SK-N-SH (cell line): ENCODE measurements around the gene CCDC171. TPM values are rescaled to one million over a fixed set of nuclear protein-coding genes. Genes with fewer than 3 reads are reported as not detected.

Experiments
- CTCF ChIA-PET: fragments of 300-600, 350-600 bp; formaldehyde crosslinking; extraction: SDS; loops from one replicate; lab custom pipeline; 2021; lab: Yijun Ruan, JAX
- POLR2A ChIA-PET: fragments of 350-600 bp; sonication (Branson Sonifier 250); formaldehyde crosslinking; extraction: SDS; loops from one replicate; lab custom pipeline; 2020; ENCODE audit warnings: antibody characterized with exemption, inconsistent platforms; lab: Yijun Ruan, JAX
- DNase-seq: peaks from one replicate; pipeline ENCODE4 v3.0.0; 2012
- H2AFZ ChIP-seq: fragments of 200-600 bp; sonication (generic); 2 replicates; pipeline ENCODE4 v1.8.1; 2016; ENCODE audit warnings: antibody characterized with exemption, mild to moderate bottlenecking, low read depth
- H3F3A ChIP-seq: fragments of 200-600 bp; sonication (generic); replicated peaks from 2 replicates; pipeline ENCODE3; 2016; ENCODE audit warnings: antibody characterized with exemption, mild to moderate bottlenecking; ENCODE audit not compliant: insufficient read depth
- H3K27ac ChIP-seq, 2 experiments: fragments of 200-500 bp in 1 of 2; fragments of 200-600 bp in 1 of 2; sonication (Bioruptor generic) in 1 of 2; sonication (generic), shearing (Covaris generic) in 1 of 2; 2 replicates each; pipeline versions ENCODE4 v1.5.1 to v1.6.1; 2014 to 2016; ENCODE audit warnings: low read depth in 2 of 2, inconsistent platforms in 1 of 2, low read length in 1 of 2, mild to moderate bottlenecking in 1 of 2, mixed read lengths in 1 of 2
- H3K27me3 ChIP-seq: fragments of 200-600 bp; sonication (generic), shearing (Covaris generic); 2 replicates; pipeline ENCODE4 v1.6.1; 2016; ENCODE audit warnings: mixed run types; ENCODE audit not compliant: insufficient read depth
- H3K36me3 ChIP-seq, 2 experiments: fragments of 200-500 bp in 1 of 2; fragments of 200-600 bp in 1 of 2; sonication (Bioruptor generic) in 1 of 2; sonication (generic) in 1 of 2; replicated peaks in 1 of 2; 2 replicates each; pipeline versions ENCODE3 to v1.5.1; 2014 to 2016; ENCODE audit warnings: low read length in 1 of 2, mild to moderate bottlenecking in 1 of 2; ENCODE audit not compliant: insufficient read depth in 2 of 2, control insufficient read depth in 1 of 2
- H3K4me1 ChIP-seq, 2 experiments: fragments of 200-500 bp in 1 of 2; fragments of 200-600 bp in 1 of 2; sonication (Bioruptor generic) in 1 of 2; sonication (generic), shearing (Covaris generic) in 1 of 2; 2 replicates each; pipeline versions ENCODE4 v1.5.1 to v1.6.1; 2014 to 2016; ENCODE audit warnings: low read depth in 1 of 2, low read length in 1 of 2, mixed run types in 1 of 2; ENCODE audit not compliant: insufficient read depth in 2 of 2, control insufficient read depth in 1 of 2
- H3K4me2 ChIP-seq: fragments of 200-600 bp; sonication (generic), shearing (Covaris generic); 2 replicates; pipeline ENCODE4 v1.6.1; 2017; ENCODE audit warnings: mixed run types
- H3K4me3 ChIP-seq, 2 experiments: fragments of 200-500 bp in 1 of 2; fragments of 200-600 bp in 1 of 2; sonication (Bioruptor generic) in 1 of 2; sonication (generic), shearing (Covaris generic) in 1 of 2; 2 replicates each; pipeline versions ENCODE4 v1.5.1 to v1.8.1; 2014 to 2016; ENCODE audit warnings: low read depth in 2 of 2, inconsistent platforms in 1 of 2, low read length in 1 of 2, mild to moderate bottlenecking in 1 of 2, mixed read lengths in 1 of 2, moderate library complexity in 1 of 2
- H3K79me2 ChIP-seq: fragments of 200-600 bp; sonication (generic); 2 replicates; pipeline ENCODE4 v1.8.1; 2017; ENCODE audit warnings: mild to moderate bottlenecking; ENCODE audit not compliant: insufficient read depth
- H3K9ac ChIP-seq: fragments of 200-600 bp; sonication (generic); 2 replicates; pipeline ENCODE4 v1.6.1; 2017; ENCODE audit warnings: mixed run types
- H3K9me2 ChIP-seq: fragments of 200-600 bp; sonication (generic); 2 replicates; pipeline ENCODE4 v1.6.1; 2017; ENCODE audit warnings: mixed run types
- H3K9me3 ChIP-seq: fragments of 200-600 bp; sonication (generic); 2 replicates; pipeline ENCODE4 v1.6.1; 2017; ENCODE audit warnings: mixed run types, mild to moderate bottlenecking, moderate library complexity
- H4K20me1 ChIP-seq: fragments of 200-600 bp; sonication (generic); 2 replicates; pipeline ENCODE4 v1.6.1; 2017; ENCODE audit warnings: mild to moderate bottlenecking, mixed run types; ENCODE audit not compliant: insufficient read depth
- EP300 ChIP-seq, 2 experiments: IDR thresholded peaks; 2 replicates each; pipeline versions ENCODE4 v1.4.0 to v1.6.1; 2012; ENCODE audit warnings: borderline replicate concordance in 1 of 2, low read depth in 1 of 2, low read length in 1 of 2
- FOXJ3 ChIP-seq: sonication (generic); formaldehyde crosslinking; IDR thresholded peaks from 2 replicates; pipeline ENCODE4 v1.5.1; 2020; ENCODE audit warnings: mild to moderate bottlenecking, missing genetic modification reagents
- IRF3 ChIP-seq: fragments of 150-350 bp; IDR thresholded peaks from 2 replicates; pipeline ENCODE4 v1.6.1; 2016; ENCODE audit warnings: mild to moderate bottlenecking, low read depth, low read length
- JUND ChIP-seq: IDR thresholded peaks from 2 replicates; pipeline ENCODE4 v1.4.0; 2012
- NFIC ChIP-seq: IDR thresholded peaks from 2 replicates; pipeline ENCODE4 v1.4.0; 2012; ENCODE audit warnings: borderline replicate concordance
- NRF1 ChIP-seq: IDR thresholded peaks from 2 replicates; pipeline ENCODE4 v1.6.1; 2012; ENCODE audit warnings: low read depth, mild to moderate bottlenecking, low read length
- RAD21 ChIP-seq: IDR thresholded peaks from 2 replicates; pipeline ENCODE4 v1.6.1; 2012; ENCODE audit warnings: mild to moderate bottlenecking, low read length
- RFX5 ChIP-seq: IDR thresholded peaks from 2 replicates; pipeline ENCODE4 v1.6.1; 2012; ENCODE audit warnings: mild to moderate bottlenecking, improper control_type of control experiment, low read length
- RXRA ChIP-seq: IDR thresholded peaks from 2 replicates; pipeline ENCODE4 v1.4.0; 2012; ENCODE audit warnings: low read depth, mild to moderate bottlenecking, borderline replicate concordance
- TCF12 ChIP-seq: IDR thresholded peaks from 2 replicates; pipeline ENCODE4 v1.4.0; 2012
- TEAD4 ChIP-seq: IDR thresholded peaks from 2 replicates; pipeline ENCODE4 v1.4.0; 2012; ENCODE audit warnings: mild to moderate bottlenecking, borderline replicate concordance; ENCODE audit not compliant: insufficient read depth
- WGBS: methylation state at CpG from one replicate; pipeline ENCODE4 v1.1.6; 2017; ENCODE audit warnings: low lambda C conversion rate; 5-methylcytosine and 5-hydroxymethylcytosine counted together
- polyA plus RNA-seq, 3 experiments: library from polyadenylated mRNA; depleted of rRNA; stranded (reverse); fragments of >200 nt; gene quantifications; 2 replicates each; pipeline ENCODE4 v1.2.3, GENCODE V29; 2012
- TF ChIP-seq, protein P1 (sequence below): IDR thresholded peaks from 2 replicates; pipeline ENCODE4 v1.4.0; 2012; ENCODE audit warnings: low read depth, borderline replicate concordance
- TF ChIP-seq, protein P2 (sequence below): fragments of 150-350 bp; IDR thresholded peaks from 2 replicates; pipeline ENCODE4 v1.6.1; 2017; ENCODE audit warnings: antibody characterized with exemption, low read length, low read depth, borderline replicate concordance
- TF ChIP-seq, protein P3 (sequence below): IDR thresholded peaks from 2 replicates; pipeline ENCODE4 v1.4.0; 2012; ENCODE audit warnings: low read depth

Gene CCDC171
- polyA plus RNA-seq, 1 of the 3 experiments (the other 2 are of a cell fraction): 0.54 TPM

- Histone ChIP-seq H2AFZ (no peak overlapping the region), H3K27me3 (no peaks in the 10 kb centered on the region)
- no peak for TF ChIP-seq TEAD4
- TF ChIP-seq, protein P1, sequence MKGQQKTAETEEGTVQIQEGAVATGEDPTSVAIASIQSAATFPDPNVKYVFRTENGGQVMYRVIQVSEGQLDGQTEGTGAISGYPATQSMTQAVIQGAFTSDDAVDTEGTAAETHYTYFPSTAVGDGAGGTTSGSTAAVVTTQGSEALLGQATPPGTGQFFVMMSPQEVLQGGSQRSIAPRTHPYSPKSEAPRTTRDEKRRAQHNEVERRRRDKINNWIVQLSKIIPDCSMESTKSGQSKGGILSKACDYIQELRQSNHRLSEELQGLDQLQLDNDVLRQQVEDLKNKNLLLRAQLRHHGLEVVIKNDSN: no peak
- TF ChIP-seq, protein P2, sequence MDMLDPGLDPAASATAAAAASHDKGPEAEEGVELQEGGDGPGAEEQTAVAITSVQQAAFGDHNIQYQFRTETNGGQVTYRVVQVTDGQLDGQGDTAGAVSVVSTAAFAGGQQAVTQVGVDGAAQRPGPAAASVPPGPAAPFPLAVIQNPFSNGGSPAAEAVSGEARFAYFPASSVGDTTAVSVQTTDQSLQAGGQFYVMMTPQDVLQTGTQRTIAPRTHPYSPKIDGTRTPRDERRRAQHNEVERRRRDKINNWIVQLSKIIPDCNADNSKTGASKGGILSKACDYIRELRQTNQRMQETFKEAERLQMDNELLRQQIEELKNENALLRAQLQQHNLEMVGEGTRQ: no peak
- no peak for TF ChIP-seq JUND
- no peak for TF ChIP-seq TCF12
- TF ChIP-seq NRF1: no peak
- TF ChIP-seq RXRA: no peak
- no peak for TF ChIP-seq RFX5
- TF ChIP-seq IRF3: no peak
- TF ChIP-seq, all 33 proteins: peak for 0
- Histone ChIP-seq H3K9me2 (no peaks in the 10 kb centered on the region), H3K4me1 (no peaks in the 10 kb centered on the region), H3K4me2 (no peak overlapping the region), H4K20me1 (no peaks in the 10 kb centered on the region), H3K36me3 (no peaks in the 10 kb centered on the region), H3F3A (peaks cover under 1% of the 10 kb centered on the region), H3K9ac (no peak overlapping the region), H3K27ac (no peak overlapping the region), H3K9me3 (no peaks in the 10 kb centered on the region), H3K79me2 (no peaks in the 10 kb centered on the region), H3K4me3 (no peak overlapping the region)
- ChIA-PET CTCF (no interaction called here), POLR2A (no interaction called here)
- no peak for DNase-seq
- WGBS: 56% methylated on average over 2 of the region's 2 CpGs
Measured at GRCh38 chr9:15741015-15741414, 188.2 kb downstream of the CCDC171 start.

- 95% methylated on average over 1 of the region's 1 CpG for WGBS
- Histone ChIP-seq H3K36me3 (no peaks in the 10 kb centered on the region), H3K4me1 (no peaks in the 10 kb centered on the region), H3K27ac (no peak overlapping the region), H3K9ac (no peak overlapping the region), H3K27me3 (no peaks in the 10 kb centered on the region), H4K20me1 (no peaks in the 10 kb centered on the region), H3K79me2 (no peaks in the 10 kb centered on the region), H3K9me2 (no peaks in the 10 kb centered on the region), H2AFZ (no peak overlapping the region), H3F3A (no peaks in the 10 kb centered on the region), H3K4me3 (no peak overlapping the region), H3K4me2 (no peak overlapping the region), H3K9me3 (no peaks in the 10 kb centered on the region)
- TF ChIP-seq FOXJ3 (CRISPR knock-in tag) (no peak), NFIC (no peak), RAD21 (no peak), EP300 (IDR thresholded peaks at IDR 0.05; ENCODE audit: borderline replicate concordance in 1 of 2, low read depth in 1 of 2, low read length in 1 of 2) (no peak)
- TF ChIP-seq, protein P3, sequence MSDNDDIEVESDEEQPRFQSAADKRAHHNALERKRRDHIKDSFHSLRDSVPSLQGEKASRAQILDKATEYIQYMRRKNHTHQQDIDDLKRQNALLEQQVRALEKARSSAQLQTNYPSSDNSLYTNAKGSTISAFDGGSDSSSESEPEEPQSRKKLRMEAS: no peak
- POLR2A ChIA-PET: interaction anchor here (0.6 kb wide), 1 partner anchor 292 kb away, joined by 4 read pairs; no protein-coding TSS in a partner anchor
- CTCF ChIA-PET: no interaction called here
- no peak for DNase-seq
Measured at GRCh38 chr9:15743512-15743911, 190.7 kb downstream of the CCDC171 start.
